HG03045 (cell line): ENCODE measurements around the gene PPP1R3F.
A peak's percentile ranks its signal among the peaks of the same experiment; 100 is the strongest.

Experiments
- ATAC-seq: cut with Tn5 transposase; IDR thresholded peaks from one replicate; pipeline ENCODE4 v1.9.1; 2021; ENCODE audit warnings: mild to moderate bottlenecking, moderate library complexity; ENCODE audit not compliant: unreplicated experiment

Gene PPP1R3F, protein sequence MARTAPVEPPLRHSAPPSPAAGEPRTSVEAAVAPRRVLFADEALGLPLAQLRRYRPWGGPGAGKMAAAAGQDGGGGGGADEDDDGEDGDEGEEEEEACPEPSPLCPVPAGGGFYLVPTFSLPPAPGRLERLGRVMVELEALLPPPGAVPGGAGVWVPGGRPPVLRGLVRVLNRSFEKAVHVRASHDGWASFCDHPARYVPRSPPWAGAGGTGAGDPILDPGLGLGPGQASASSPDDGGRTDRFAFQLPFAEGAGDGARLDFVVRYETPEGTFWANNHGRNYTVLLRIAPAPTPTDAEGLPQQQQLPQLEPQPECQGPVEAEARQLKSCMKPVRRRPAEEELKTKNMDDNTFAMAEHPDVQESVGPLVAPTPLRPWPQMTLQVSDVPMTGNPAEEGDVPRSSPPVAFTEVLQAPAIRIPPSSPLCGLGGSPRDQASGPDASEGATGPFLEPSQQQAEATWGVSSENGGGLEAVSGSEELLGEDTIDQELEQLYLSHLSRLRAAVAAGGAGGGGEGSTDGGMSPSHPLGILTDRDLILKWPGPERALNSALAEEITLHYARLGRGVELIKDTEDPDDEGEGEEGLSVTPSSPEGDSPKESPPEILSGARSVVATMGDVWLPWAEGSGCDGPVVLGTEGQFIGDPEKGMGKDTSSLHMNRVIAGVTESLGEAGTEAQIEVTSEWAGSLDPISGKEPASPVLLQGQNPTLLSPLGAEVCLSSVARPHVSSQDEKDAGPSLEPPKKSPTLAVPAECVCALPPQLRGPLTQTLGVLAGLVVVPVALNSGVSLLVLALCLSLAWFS

DNA sequence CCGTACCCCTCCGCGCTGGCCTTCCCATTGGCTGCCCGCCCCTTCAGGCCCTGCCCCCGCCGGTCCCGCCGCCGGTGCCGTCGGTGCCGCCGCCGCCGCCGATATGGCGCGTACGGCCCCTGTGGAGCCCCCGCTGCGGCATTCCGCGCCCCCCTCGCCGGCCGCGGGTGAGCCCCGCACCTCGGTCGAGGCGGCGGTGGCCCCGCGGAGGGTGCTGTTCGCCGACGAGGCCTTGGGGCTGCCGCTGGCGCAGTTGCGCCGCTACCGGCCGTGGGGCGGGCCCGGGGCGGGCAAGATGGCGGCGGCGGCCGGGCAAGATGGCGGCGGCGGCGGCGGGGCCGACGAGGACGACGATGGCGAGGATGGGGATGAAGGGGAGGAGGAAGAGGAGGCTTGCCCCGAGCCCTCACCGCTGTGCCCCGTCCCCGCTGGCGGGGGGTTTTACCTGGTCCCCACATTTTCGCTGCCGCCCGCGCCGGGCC lies at the start of gene PPP1R3F:
PPP1R3F (plus strand) TSS at position 27 of the 482 bp plus-strand sequence; CDS start at position 104, 77 bp downstream.
- peak; percentile 21 for ATAC-seq

DNA sequence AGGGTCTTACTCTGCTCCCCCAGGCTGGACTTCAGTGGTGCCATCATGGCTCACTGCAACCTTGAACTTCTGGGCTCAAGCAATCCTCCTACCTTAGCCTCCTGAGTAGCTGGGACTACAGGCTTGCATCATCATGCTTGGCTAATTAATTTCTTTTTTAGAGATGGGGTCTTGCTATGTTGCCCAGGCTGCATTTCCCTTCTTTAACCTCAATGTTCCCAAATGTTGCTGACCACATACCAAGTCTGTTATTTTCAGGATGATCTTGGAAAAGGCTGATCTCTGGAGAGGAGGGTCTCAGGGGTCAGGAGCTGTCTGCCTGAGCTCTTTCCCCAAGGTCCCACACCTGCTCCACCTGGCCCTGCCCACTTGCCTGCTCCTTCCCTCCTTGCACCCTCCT lies 49.5 kb upstream of the PPP1R3F start:
- no peak for ATAC-seq

DNA sequence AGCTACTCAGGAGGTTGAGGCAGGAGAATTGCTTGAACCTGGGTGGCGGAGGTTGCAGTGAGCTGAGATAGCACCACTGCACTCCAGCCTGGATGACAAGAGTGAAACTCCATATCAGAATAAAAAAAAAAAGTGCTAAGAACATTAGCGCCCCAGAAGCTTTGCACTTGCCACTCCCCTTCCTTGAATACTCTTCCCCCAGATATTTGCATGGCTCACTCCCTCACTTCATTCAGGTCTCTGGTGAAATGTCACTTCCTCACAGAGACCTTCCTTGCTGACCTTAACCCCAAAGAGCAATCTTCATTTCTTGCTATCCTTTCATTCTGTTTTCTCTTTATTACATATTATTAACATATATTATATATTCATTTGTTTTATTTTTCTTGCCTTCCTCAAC lies 47.7 kb upstream of the PPP1R3F start:
- ATAC-seq: no peak

DNA sequence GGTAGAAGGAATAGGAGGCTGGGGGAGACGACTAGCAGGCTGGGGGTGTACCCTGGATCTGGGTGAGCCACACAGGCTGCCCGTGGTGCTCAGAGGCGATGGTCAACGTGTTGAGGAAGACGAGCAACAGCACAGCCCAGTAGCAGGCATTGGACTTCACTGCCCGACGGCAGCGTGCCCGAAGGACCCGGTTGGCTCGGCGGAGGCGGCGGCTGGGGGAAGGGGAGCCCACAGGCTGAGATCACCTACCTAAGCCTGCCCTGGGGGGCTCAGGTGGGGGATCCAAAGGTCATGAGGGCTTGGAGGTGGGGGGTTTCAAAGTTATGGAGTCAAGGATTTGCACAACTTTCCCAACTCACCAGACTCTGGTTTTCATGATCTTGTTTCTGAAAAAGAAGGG lies 43.7 kb upstream of the PPP1R3F start:
- ATAC-seq: no peak

DNA sequence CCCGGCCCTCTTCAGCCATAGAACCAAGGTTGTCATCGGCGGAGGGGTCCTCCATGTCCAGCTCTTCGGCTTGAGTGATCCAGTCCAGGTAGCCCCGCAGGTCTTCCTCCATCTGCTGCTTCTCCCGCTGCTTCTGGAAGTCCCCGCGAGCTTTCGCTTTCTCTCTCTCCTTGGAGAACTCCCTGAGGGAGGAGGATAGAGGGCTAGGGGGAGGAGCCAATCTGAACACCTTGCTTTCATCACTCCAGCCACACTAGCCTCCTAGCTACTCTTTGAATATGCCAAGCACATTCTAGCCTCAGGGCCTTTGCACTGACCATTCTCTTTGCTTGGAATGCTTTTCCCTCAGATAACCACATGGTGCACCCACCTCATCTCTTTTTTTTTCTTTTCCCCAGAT lies 42.6 kb upstream of the PPP1R3F start:
- no peak for ATAC-seq

DNA sequence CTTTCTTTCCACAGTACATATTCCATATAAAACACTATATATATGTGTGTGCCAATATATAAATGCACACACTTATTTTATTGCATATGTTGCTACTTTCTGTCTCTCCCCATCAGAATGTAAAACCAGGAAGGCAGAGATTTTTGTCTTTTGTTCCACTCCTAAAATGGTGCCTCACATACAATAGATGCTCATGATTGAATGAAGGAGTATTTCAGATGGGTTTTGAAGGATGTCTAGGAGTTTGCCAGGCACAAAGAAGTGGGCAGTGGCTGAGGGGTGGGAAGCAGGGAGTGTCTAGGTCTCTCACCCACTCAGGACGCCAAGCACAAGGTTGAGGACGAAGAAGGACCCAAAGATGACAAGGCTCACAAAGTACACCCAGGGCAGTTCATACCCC lies 41.9 kb upstream of the PPP1R3F start:
- ATAC-seq: no peak

DNA sequence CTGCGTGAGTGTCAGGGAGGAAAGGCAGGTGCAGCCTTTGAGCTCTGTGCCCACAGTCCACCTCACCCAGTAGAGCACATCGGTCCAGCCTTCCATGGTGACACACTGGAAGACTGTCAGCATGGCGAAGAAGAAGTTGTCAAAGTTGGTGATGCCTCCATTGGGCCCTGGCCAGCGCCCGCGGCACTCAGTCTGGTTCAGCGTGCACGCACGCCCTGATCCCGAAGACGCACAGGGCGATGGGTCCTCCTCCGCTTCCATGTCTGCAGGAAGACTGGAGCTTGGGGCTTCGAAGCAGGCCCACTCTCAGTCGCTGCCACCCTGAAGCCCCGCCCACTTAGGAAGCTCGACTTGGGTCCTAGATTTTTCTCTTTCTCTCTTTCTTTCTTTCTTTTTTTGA lies 41.4 kb upstream of the PPP1R3F start:
- ATAC-seq: no peak

DNA sequence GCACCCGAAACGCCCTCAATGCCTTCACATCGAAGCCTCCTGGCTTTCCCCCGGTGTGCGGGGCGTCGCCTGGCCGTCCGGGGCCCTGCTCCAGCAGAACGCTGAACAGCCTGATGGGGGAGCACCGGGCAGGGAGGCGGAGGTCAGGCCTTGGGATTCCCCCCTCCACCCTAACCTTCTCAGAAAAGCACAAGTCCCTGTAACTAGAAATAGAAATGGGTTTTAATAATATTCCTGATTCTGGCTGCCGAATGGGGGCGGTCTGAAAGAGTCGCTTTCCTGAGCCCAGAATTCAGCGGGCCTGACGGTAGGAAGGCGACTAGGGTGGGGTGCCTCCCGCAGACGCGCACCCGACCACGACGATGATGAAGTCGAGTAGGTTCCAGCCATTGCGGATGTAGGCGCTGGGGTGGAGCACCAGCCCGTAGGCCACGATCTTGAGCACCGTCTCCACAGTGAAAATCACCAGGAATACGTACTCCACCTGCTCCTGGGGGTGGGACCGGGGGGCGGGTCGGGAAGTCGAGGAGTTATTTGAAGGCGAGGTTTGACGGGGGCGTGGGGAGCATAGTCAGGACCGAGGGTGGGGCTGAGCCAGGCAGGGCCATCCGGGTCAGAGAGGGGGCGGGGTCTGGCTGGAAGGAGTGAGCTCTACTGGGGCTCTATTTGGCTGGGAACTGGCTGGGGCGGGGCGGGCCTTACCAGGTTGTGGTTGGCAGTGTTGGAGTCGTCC lies 38.9 kb upstream of the PPP1R3F start:
- ATAC-seq: peak; percentile 71

DNA sequence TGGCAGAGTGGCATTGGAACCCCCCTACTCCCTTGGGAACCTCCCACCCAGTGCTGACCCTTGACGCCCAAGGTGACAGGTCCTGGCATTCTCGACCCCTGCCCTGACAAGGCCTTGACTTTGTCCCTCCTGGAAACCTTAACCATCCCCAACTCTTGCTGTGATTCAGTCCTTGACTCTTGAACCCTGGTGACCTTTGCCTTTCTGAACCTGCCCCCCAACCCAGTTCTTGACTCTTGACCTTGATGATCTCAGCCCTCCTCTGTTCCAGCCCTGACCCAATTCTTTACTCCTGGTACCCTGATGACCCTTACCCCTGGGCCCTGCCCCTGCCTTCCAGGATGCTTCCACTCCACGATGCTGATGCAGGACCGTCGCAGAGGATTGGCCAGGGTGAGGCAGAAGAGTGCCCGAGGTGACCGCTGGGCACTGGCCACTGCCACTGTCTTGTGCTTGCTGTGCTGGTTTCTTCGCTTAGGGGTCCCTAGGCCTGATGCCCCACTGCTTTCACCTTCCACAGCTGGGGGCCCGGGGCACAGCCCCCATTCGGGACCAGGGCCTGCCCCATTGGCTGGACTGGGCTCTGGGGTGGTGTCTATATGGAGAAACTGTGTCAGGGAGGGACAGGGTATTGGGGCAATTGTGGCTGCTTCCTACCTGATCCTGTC lies 38.1 kb upstream of the PPP1R3F start:
- ATAC-seq: no peak

DNA sequence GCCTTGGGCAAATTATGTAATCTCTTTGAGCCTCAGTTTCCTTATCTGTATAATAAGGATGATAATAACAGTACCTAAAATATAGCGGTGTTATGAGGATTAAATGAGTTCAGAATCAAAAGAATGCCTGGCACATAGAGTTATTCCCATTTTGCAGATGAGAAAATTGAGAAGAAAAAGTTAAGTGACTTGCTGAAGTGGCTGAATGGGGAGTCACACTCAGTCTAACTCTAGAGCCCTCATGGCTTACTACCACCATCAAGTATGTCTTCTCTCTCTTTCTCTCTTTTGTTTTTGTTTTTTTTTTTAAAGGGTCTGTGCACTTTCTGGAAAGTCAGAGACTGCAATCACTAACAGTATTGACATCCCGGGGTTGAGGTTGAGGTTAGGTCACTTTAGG lies 37.1 kb upstream of the PPP1R3F start:
- ATAC-seq: no peak

DNA sequence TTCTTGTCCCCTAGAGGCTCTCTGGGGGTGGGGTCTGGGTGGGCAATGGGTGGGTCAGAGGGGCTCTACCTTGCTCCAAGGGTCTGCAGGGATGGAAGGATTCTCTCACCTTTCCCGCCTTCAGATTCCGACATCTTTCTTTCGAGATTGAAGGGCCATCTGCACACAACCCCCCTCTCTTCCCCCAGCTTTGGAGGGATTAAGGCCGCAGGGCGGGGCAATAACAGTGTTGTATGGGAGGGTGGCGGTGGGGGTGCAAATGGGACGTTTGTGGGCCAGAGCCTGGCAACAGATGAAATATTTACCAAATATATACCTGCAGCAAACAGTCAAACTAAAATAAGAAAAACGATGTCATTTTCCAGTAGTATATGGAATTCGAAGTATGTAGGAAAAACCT lies 36.4 kb upstream of the PPP1R3F start, which contains the start of gene CACNA1F:
CACNA1F (minus strand) TSS at position 165 of the 400 bp plus-strand sequence; CDS start at position 134, 31 bp downstream.
- ATAC-seq: no peak

DNA sequence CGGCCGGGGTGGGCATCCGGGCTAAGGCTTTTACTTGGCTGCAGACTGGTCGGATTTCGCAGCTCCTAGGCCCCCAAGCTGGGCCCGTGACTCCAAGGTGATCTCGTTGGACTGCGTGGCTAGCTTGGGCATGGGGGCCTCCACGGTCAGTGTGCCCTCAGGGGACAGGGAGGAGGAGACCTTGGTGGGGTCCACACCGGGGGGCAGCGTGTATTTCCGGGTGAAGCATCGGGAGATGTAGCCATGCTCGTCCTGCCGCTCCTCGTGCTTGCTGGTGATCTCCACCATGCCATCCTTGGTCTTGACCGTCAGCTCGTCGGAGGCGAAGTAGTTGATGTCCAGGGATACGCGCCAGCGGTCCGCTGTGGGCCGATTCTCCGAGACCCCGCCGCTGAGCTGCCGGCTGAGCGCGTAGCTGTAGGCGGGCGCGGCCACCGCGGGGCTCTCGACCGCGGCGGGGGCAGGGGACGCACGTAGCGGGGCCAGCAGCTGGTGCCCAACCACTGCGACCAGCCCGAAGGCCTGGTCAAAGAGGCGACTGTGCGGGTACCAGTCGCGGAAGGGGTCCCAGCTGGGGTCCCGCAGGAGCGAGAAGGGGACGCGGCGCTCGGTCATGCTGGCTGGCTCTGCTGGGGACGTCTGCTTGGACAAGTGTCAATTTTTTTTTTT lies 35.6 kb upstream of the PPP1R3F start:
- no peak for ATAC-seq

DNA sequence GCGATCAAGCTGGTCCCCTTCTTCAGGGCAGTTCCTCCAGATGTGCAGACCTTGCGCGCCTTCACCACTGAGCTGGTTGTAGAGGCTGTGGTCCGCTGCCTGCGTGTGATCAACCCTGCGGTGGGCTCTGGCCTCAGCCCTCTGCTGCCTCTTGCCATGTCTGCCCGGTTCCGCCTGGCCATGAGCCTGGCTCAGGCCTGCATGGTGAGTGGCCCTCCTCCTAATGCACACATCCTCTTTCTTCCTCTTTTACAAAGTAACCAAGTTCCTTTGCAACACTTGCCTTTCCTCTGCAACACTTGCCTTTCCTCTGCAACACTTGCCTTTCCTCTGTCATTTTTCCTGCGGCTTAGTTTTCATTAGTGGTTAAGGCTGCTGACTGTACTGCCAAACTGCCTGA lies 32.5 kb upstream of the PPP1R3F start:
- ATAC-seq: no peak

DNA sequence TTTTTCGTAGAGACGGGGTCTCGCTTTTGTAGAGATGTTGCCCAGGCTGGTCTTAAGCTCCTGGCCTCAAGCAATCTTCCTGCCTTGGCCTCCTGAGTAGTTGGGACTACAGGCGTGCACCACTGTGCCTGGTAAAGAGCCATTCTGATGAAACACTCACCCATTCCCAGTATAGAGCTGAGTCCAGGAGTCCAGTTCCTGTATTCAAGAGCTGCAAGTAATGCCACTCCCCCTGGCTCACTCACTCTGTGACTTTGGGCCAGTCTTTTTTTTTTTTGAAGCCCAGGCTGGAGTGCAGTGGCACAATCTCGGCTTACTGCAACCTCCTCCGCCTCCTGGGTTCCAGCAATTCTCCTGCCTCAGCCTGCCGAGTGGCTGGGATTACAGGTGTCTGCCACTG lies 30.9 kb upstream of the PPP1R3F start:
- ATAC-seq: no peak

DNA sequence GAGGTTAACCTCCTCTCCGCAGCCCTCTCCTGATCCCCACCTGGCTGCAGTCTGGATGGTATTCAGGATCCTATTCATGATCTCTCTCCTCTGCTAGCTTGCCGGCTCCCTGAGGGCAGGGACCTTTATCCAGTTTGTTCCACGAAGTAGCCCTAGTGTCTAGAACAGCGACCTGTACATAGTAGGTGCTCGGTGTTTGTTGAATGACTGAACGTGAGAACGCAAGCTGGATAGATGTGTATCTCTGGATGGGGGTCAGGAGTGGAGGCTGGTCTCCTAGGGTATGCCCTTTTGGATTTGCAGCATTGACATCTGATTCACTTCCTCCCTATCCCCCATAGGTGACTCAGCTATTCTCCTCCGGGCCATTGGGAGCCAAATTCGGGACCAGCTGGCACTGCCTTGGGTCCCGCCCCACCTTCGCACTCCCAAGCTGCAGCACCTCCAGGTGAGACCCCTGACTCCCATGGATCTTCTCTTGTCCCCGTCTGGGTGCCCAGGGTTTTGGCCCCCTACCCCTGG lies 27.0 kb upstream of the PPP1R3F start:
- ATAC-seq: no peak

DNA sequence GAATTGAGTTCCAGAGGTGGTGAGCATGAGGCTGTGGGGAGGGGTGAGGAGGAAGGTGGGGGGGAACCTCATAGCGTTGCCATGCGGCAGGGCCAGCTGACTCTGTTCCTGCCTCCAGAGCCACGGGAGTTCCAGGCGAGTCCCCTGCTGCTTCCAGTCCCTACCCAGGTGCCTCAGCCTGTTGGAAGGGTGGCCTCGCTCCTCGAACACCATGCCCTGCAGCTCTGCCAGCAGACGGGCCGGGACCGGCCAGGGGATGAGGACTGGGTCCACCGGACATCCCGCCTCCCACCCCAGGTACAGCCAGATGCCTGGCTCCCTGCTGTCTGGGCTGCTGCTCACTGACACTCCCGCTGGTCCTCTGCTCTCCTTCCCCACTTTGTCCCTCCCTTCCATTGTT lies 26.4 kb upstream of the PPP1R3F start:
- no peak for ATAC-seq

DNA sequence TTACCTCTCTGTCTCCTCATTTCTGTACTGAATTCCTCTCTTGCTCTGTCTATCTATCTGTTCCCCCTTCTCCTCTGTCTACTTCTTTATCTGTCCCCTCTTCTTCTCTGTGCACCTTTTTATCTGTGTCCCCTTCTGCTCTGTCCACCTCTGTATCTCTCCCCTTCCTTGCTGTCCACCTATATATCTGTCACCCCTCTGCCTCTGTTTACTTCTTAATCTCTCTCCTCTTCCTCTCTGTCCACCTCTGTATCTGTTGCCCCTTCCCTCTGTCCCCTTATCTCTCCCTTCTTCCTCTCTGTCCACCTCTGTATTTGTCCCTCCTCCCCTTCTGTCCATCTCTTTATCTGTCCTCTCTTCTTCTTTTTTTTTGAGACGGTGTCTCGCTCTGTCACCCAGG lies 25.4 kb upstream of the PPP1R3F start:
- no peak for ATAC-seq

DNA sequence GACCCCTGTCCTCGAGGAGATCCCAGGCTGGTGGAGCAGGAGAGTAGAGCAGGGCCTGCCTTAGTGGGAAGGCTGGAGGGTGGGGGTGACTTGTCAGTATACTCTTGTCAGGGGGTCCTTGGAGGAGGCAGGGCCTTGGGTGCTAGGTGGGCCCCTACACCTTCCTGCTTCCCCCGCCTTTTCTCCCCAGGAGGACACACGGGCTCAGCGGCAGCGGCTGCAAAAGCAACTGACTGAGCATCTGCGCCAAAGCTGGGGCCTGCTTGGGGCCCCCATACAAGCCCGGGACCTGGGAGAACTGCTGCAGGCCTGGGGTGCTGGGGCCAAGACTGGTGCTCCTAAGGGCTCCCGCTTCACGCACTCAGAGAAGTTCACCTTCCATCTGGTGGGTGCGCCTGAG lies 23.1 kb upstream of the PPP1R3F start:
- ATAC-seq: no peak

DNA sequence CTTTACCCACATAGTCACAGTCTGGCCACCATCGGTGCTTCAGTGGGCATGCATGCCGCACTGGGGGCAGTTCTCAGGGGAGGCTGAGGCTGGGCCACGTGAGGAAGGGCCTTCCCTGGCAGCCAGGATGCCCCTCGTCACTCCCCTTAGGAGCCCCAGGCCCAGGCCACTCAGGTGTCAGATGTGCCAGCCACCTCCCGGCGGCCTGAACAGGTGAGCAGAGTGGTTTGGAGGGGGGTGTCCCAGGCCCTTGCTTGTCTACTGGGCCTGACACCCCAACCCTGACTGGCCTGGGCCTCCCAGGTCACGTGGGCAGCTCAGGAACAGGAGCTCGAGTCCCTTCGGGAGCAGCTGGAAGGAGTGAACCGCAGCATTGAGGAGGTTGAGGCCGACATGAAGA lies 22.2 kb upstream of the PPP1R3F start:
- ATAC-seq: no peak
